Caco-2 (cell line): ENCODE data around the gene ELP2. TPM values are rescaled to one million over a fixed set of nuclear protein-coding genes. Genes with fewer than 3 reads are reported as not detected.

ENCODE experiments used
- BruUV-seq: library from RNA; stranded (reverse); fragments of 400-500 nt; replicated peaks from 2 replicates; lab custom pipeline; 2021; lab: Mats Ljungman, UMichigan
- CTCF ChIA-PET: fragments of 300-600 bp; sonication (Branson Sonifier 250); formaldehyde crosslinking; loops from one replicate; lab custom pipeline; 2022; ENCODE audit warnings: antibody characterized with exemption; lab: Charles Lee
- POLR2A ChIA-PET: fragments of 300-600 bp; sonication (Branson Sonifier 250); formaldehyde crosslinking; loops from one replicate; lab custom pipeline; 2022; ENCODE audit warnings: antibody characterized with exemption; lab: Charles Lee
- DNase-seq, 2 experiments: peaks; one replicate each; pipeline versions ENCODE4 v3.0.0 to v3.0.0-alpha.2; 2020 to 2022
- H3K27me3 ChIP-seq: replicated peaks from 2 replicates; pipeline ENCODE4 v1.6.0; 2011; ENCODE audit warnings: low read length; ENCODE audit not compliant: control insufficient read depth, insufficient read depth
- H3K36me3 ChIP-seq: 2 replicates; pipeline ENCODE4 v1.5.1; 2011; ENCODE audit warnings: low read length; ENCODE audit not compliant: control insufficient read depth, insufficient read depth
- H3K4me1 ChIP-seq: fragments of 250-450 bp; sonication (Bioruptor Pico); 2 replicates; pipeline ENCODE4 v1.5.1; 2020; ENCODE audit warnings: mild to moderate bottlenecking
- H3K4me3 ChIP-seq: 2 replicates; pipeline ENCODE4 v1.5.1; 2011; ENCODE audit warnings: low read depth, mild to moderate bottlenecking, control low read depth, low read length
- H3K9me3 ChIP-seq: fragments of 250-450 bp; sonication (Bioruptor Pico); 2 replicates; pipeline ENCODE4 v1.5.1; 2020; ENCODE audit warnings: mild to moderate bottlenecking, moderate library complexity
- H3K27ac Mint-ChIP-seq: one replicate; pipeline ENCODE4 v1.8.0; 2022; ENCODE audit warnings: mixed read lengths; ENCODE audit not compliant: unreplicated experiment
- H3K27me3 Mint-ChIP-seq: one replicate; pipeline ENCODE4 v1.8.0; 2022; ENCODE audit warnings: mixed read lengths; ENCODE audit not compliant: insufficient read depth, unreplicated experiment
- H3K36me3 Mint-ChIP-seq: one replicate; pipeline ENCODE4 v1.8.0; 2022; ENCODE audit warnings: mild to moderate bottlenecking, mixed read lengths; ENCODE audit not compliant: insufficient read depth, unreplicated experiment
- H3K4me1 Mint-ChIP-seq: one replicate; pipeline ENCODE4 v1.8.0; 2022; ENCODE audit warnings: low read depth, mixed read lengths; ENCODE audit not compliant: unreplicated experiment
- H3K4me3 Mint-ChIP-seq: one replicate; pipeline ENCODE4 v1.8.0; 2022; ENCODE audit warnings: mild to moderate bottlenecking, moderate library complexity, mixed read lengths; ENCODE audit not compliant: unreplicated experiment
- H3K9me3 Mint-ChIP-seq: one replicate; pipeline ENCODE4 v1.8.0; 2022; ENCODE audit warnings: mixed read lengths; ENCODE audit not compliant: unreplicated experiment
- CTCF ChIP-seq, 2 experiments: fragments of 200-600 bp in 1 of 2; IDR thresholded peaks; 1 replicate in 1 of 2; 2 replicates in 1 of 2; pipeline versions ENCODE4 v1.5.1 to v1.8.0; 2011 to 2022; ENCODE audit warnings: antibody characterized with exemption in 1 of 2, control low read depth in 1 of 2, inconsistent platforms in 1 of 2, low read depth in 1 of 2, low read length in 1 of 2, mild to moderate bottlenecking in 1 of 2, moderate library complexity in 1 of 2; ENCODE audit not compliant: insufficient read depth in 1 of 2, severe bottlenecking in 1 of 2, unreplicated experiment in 1 of 2
- intact Hi-C: fragments of 100-400 bp; cut with micrococcal nuclease; formaldehyde crosslinking; loops from one replicate; pipeline ENCODE4 v1.10.0; 2022; ENCODE audit not compliant: unreplicated experiment
- total RNA-seq: library from RNA; stranded (reverse); gene quantifications from 2 replicates; pipeline ENCODE4 v1.2.3, GENCODE V29; 2022

Gene ELP2
- total RNA-seq, 1 experiment from 2014 or later, result 45.9 TPM

GRCh38 chr18:36095936-36096519 is 33.7 kb upstream of the ELP2 start:
- H3K27me3 Mint-ChIP-seq, result peaks cover 10% of the 10 kb centered on the region
- H3K4me3 Mint-ChIP-seq, result no peak overlapping the region
- H3K27ac Mint-ChIP-seq, result no peak overlapping the region
- Histone ChIP-seq H3K36me3 (no peaks in the 10 kb centered on the region), H3K4me3 (no peak overlapping the region), H3K9me3 (no peaks in the 10 kb centered on the region), H3K4me1 (no peaks in the 10 kb centered on the region), H3K27me3 (no peaks in the 10 kb centered on the region)
- intact Hi-C loops, result loop anchor here (1.0 to 2.0 kb wide), 2 partner anchors 188 to 661 kb away; no protein-coding TSS in a partner anchor
- no TSS peak for BruUV-seq
- no peaks in the 10 kb centered on the region for H3K36me3 Mint-ChIP-seq
- ChIA-PET POLR2A (no interaction called here), CTCF (interaction anchor here (0.7 to 1.2 kb wide), 2 partner anchors 189 to 476 kb away, joined by 3 to 11 read pairs; no protein-coding TSS in a partner anchor)
- peak in 1 of 2 experiments; percentile 24 for TF ChIP-seq CTCF (IDR thresholded peaks at IDR 0.05; ENCODE audit: insufficient read depth in 1 of 2, low read depth in 1 of 2, low read length in 1 of 2, severe bottlenecking in 1 of 2, unreplicated experiment in 1 of 2)
- no peaks in the 10 kb centered on the region for H3K9me3 Mint-ChIP-seq
- H3K4me1 Mint-ChIP-seq, result no peaks in the 10 kb centered on the region
- peak in 1 of 2 experiments; percentile 4 for DNase-seq

- Histone ChIP-seq H3K4me1 (no peaks in the 10 kb centered on the region), H3K27me3 (no peaks in the 10 kb centered on the region), H3K36me3 (no peaks in the 10 kb centered on the region), H3K9me3 (no peaks in the 10 kb centered on the region), H3K4me3 (no peak overlapping the region)
- POLR2A ChIA-PET, result no interaction called here
- Mint-ChIP-seq H3K36me3 (no peaks in the 10 kb centered on the region), H3K27me3 (peaks cover 10% of the 10 kb centered on the region), H3K27ac (no peak overlapping the region), H3K9me3 (no peaks in the 10 kb centered on the region), H3K4me3 (no peak overlapping the region), H3K4me1 (no peaks in the 10 kb centered on the region)
- intact Hi-C loops, result loop anchor here (1.0 to 2.0 kb wide), 2 partner anchors 187 to 660 kb away; no protein-coding TSS in a partner anchor
- no peak for TF ChIP-seq CTCF (IDR thresholded peaks at IDR 0.05; ENCODE audit: insufficient read depth in 1 of 2, low read depth in 1 of 2, low read length in 1 of 2, severe bottlenecking in 1 of 2, unreplicated experiment in 1 of 2)
- BruUV-seq, result no TSS peak
- DNase-seq, result no peak
- CTCF ChIA-PET, result no interaction called here
Measured at GRCh38 chr18:36096955-36097354, 32.7 kb upstream of the ELP2 start.

DNA sequence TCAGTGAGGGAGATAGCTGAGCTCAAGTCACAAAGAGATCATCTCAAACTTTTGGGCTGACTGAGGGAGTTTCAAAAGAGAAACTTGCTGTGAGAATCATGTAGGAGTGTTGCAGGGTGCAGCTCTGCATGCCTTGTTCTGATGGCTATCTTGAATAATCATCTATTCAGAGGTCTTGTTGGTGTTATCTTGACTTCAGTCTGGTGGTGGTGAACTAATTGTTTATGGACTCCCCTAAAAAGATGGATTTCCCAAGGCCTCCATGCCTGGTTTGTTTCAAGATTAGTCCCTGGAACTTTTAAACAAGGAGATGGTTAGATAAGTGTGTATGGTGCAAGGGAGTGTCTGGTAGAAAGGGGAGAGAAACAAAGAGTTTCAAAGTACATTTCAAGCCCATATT is 30.4 kb upstream of the ELP2 start:
- ChIA-PET CTCF (no interaction called here), POLR2A (no interaction called here)
- Mint-ChIP-seq H3K4me3 (no peak overlapping the region), H3K27ac (no peak overlapping the region), H3K36me3 (no peaks in the 10 kb centered on the region), H3K4me1 (no peaks in the 10 kb centered on the region), H3K9me3 (no peaks in the 10 kb centered on the region), H3K27me3 (peaks cover 4% of the 10 kb centered on the region)
- Histone ChIP-seq H3K9me3 (no peaks in the 10 kb centered on the region), H3K36me3 (no peaks in the 10 kb centered on the region), H3K4me3 (no peak overlapping the region), H3K27me3 (no peaks in the 10 kb centered on the region), H3K4me1 (no peaks in the 10 kb centered on the region)
- no peak for DNase-seq
- intact Hi-C loops, result no loop called here
- no TSS peak for BruUV-seq
- no peak for TF ChIP-seq CTCF (IDR thresholded peaks at IDR 0.05; ENCODE audit: insufficient read depth in 1 of 2, low read depth in 1 of 2, low read length in 1 of 2, severe bottlenecking in 1 of 2, unreplicated experiment in 1 of 2)
